22Rv1 (cell line): Measurements from ENCODE around the gene ITPKC.

Experiments used
- ZFX ChIP-seq: fragments of 450-650 bp; IDR thresholded peaks from 2 replicates; pipeline ENCODE4 v1.6.1; 2017; ENCODE audit warnings: antibody characterized with exemption, borderline replicate concordance
- TF ChIP-seq, protein P1 (sequence below): fragments of 450-650 bp; IDR thresholded peaks from 2 replicates; pipeline ENCODE4 v1.5.1; 2017; ENCODE audit warnings: mild to moderate bottlenecking

DNA sequence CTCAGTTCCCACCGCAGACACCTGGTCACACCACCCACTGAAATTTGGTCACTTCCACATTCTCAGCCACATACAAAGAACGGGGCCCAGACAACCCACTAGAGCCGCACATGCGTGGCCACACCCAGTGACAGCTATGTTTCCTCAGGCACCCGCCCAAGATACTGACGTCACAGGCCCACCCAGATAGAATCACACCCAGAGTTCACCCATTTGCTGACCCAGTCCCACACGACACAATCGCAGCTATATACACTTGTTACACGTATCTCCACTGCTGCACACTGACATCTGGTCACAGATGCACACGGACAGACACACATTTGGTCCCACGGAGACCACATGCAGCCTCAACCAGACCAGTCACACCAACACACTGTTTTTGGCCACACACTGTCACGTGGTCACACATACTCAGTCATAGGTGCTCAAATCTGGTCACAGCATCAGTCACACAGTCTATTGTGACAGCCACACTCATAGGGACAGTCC, 29.3 kb upstream of the ITPKC start:
- TF ChIP-seq, protein P1, sequence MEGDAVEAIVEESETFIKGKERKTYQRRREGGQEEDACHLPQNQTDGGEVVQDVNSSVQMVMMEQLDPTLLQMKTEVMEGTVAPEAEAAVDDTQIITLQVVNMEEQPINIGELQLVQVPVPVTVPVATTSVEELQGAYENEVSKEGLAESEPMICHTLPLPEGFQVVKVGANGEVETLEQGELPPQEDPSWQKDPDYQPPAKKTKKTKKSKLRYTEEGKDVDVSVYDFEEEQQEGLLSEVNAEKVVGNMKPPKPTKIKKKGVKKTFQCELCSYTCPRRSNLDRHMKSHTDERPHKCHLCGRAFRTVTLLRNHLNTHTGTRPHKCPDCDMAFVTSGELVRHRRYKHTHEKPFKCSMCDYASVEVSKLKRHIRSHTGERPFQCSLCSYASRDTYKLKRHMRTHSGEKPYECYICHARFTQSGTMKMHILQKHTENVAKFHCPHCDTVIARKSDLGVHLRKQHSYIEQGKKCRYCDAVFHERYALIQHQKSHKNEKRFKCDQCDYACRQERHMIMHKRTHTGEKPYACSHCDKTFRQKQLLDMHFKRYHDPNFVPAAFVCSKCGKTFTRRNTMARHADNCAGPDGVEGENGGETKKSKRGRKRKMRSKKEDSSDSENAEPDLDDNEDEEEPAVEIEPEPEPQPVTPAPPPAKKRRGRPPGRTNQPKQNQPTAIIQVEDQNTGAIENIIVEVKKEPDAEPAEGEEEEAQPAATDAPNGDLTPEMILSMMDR, result no peak
- TF ChIP-seq ZFX, result no peak
